ENCODE data around the gene NUP50. TPM values are rescaled to one million over a fixed set of nuclear protein-coding genes. Genes with fewer than 3 reads are reported as not detected.
A peak's percentile ranks its signal among the peaks of the same experiment; 100 is the strongest.

NUP50 gene
- total RNA-seq, 1 experiment from 2014 or later = 128 TPM

- Mint-ChIP-seq H3K4me1 (ENCODE audit: low read depth, unreplicated experiment) (peaks cover 21% of the 10 kb centered on the region), H3K9me3 (ENCODE audit: unreplicated experiment) (no peaks in the 10 kb centered on the region), H3K27me3 (ENCODE audit: insufficient read depth, unreplicated experiment) (no peaks in the 10 kb centered on the region), H3K36me3 (ENCODE audit: insufficient read depth, unreplicated experiment) (peaks cover 5% of the 10 kb centered on the region), H3K4me3 (ENCODE audit: unreplicated experiment) (no peak overlapping the region), H3K27ac (ENCODE audit: unreplicated experiment) (no peak overlapping the region)
- no peaks in the 10 kb centered on the region for H3K9me3 ChIP-seq
- TF ChIP-seq, protein P1, sequence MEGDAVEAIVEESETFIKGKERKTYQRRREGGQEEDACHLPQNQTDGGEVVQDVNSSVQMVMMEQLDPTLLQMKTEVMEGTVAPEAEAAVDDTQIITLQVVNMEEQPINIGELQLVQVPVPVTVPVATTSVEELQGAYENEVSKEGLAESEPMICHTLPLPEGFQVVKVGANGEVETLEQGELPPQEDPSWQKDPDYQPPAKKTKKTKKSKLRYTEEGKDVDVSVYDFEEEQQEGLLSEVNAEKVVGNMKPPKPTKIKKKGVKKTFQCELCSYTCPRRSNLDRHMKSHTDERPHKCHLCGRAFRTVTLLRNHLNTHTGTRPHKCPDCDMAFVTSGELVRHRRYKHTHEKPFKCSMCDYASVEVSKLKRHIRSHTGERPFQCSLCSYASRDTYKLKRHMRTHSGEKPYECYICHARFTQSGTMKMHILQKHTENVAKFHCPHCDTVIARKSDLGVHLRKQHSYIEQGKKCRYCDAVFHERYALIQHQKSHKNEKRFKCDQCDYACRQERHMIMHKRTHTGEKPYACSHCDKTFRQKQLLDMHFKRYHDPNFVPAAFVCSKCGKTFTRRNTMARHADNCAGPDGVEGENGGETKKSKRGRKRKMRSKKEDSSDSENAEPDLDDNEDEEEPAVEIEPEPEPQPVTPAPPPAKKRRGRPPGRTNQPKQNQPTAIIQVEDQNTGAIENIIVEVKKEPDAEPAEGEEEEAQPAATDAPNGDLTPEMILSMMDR (IDR thresholded peaks at IDR 0.05; ENCODE audit: insufficient read depth in 1 of 2, low read depth in 1 of 2, low read length in 1 of 2, severe bottlenecking in 1 of 2, unreplicated experiment in 1 of 2) = no peak
- no peaks in the 10 kb centered on the region; the same call in 1 of the 2 replicates for H3K36me3 ChIP-seq (ENCODE audit: control insufficient read depth, insufficient read depth, low read length)
- H3K4me1 ChIP-seq = peaks cover 20% of the 10 kb centered on the region
- H3K27me3 ChIP-seq (replicated peaks; ENCODE audit: control insufficient read depth, insufficient read depth, low read length) = no peaks in the 10 kb centered on the region
- no peak for DNase-seq
- intact Hi-C loops (cut with micrococcal nuclease; ENCODE audit: unreplicated experiment) = loop anchor here (10.0 kb wide), 1 partner anchor 92 kb away; no protein-coding TSS in a partner anchor
- H3K4me3 ChIP-seq (ENCODE audit: low read depth, low read length) = no peak overlapping the region
- ChIA-PET CTCF (no interaction called here), POLR2A (no interaction called here)
- BruUV-seq (replicated peaks) = TSS peak; percentile 18
These were observed 32.6 kb downstream of the NUP50 start for GRCh38 chr22:45196308-45196707.

DNA sequence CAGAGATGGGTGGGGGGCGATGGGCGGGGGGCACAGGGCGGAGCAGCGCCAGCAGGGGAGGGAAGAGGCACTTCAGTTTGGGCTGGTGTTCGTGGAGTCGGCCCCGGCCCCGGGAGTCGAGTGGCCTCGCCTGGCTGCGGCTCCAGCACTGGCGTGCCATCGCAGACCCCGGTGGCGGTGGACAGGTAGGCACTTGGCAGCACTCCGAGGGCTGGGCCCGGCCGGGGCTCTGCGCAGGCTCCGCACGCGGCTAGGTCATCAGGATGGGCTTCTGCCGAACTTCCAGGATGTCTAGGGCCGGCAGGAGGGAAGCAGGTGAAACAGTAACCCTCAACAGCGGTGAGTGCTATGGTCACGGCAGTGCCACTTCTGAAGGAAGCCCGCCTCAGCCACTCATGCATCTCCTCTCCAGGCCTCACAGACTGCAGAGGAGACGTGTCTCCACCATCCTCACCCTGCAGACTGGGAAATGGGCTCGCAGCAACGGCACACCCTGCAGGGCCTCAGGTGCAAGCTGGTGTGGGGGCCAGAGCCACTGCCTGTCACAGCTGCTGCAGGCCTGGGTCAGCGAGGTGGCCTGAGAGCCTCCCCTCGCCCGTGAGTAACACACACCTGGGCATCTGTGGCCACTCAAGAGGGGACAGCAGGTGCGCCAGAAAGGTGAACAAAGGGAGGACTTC, 33.3 kb downstream of the NUP50 start:
- CTCF ChIA-PET = no interaction called here

GRCh38 chr22:45197606-45198462, 34.1 kb downstream of the NUP50 start:
- H3K4me1 Mint-ChIP-seq (ENCODE audit: low read depth, unreplicated experiment) = peaks cover 21% of the 10 kb centered on the region
- CTCF ChIA-PET = no interaction called here
- H3K9me3 Mint-ChIP-seq (ENCODE audit: unreplicated experiment) = no peaks in the 10 kb centered on the region
- H3K27ac Mint-ChIP-seq (ENCODE audit: unreplicated experiment) = no peak overlapping the region
- Histone ChIP-seq H3K36me3 (ENCODE audit: control insufficient read depth, insufficient read depth, low read length) (no peaks in the 10 kb centered on the region; the same call in 1 of the 2 replicates), H3K27me3 (replicated peaks; ENCODE audit: control insufficient read depth, insufficient read depth, low read length) (no peaks in the 10 kb centered on the region), H3K4me3 (ENCODE audit: low read depth, low read length) (no peak overlapping the region), H3K9me3 (no peaks in the 10 kb centered on the region), H3K4me1 (peaks cover 28% of the 10 kb centered on the region)
- POLR2A ChIA-PET = no interaction called here
- H3K36me3 Mint-ChIP-seq (ENCODE audit: insufficient read depth, unreplicated experiment) = no peaks in the 10 kb centered on the region
- no peak overlapping the region for H3K4me3 Mint-ChIP-seq (ENCODE audit: unreplicated experiment)
- TF ChIP-seq, protein P1 (IDR thresholded peaks at IDR 0.05; ENCODE audit: insufficient read depth in 1 of 2, low read depth in 1 of 2, low read length in 1 of 2, severe bottlenecking in 1 of 2, unreplicated experiment in 1 of 2) = no peak
- H3K27me3 Mint-ChIP-seq (ENCODE audit: insufficient read depth, unreplicated experiment) = no peaks in the 10 kb centered on the region
- no TSS peak for BruUV-seq (replicated peaks)
- no peak for DNase-seq
- intact Hi-C loops (cut with micrococcal nuclease; ENCODE audit: unreplicated experiment) = loop anchor here (10.0 kb wide), 1 partner anchor 93 kb away; no protein-coding TSS in a partner anchor

More for the DNA sequence above, 33.3 kb downstream of the NUP50 start:
- H3K27ac Mint-ChIP-seq (ENCODE audit: unreplicated experiment) = no peak overlapping the region
- H3K9me3 ChIP-seq = no peaks in the 10 kb centered on the region
- POLR2A ChIA-PET = no interaction called here
- H3K27me3 Mint-ChIP-seq (ENCODE audit: insufficient read depth, unreplicated experiment) = no peaks in the 10 kb centered on the region
- peaks cover 5% of the 10 kb centered on the region for H3K36me3 Mint-ChIP-seq (ENCODE audit: insufficient read depth, unreplicated experiment)
- no peaks in the 10 kb centered on the region; the same call in 1 of the 2 replicates for H3K36me3 ChIP-seq (ENCODE audit: control insufficient read depth, insufficient read depth, low read length)
- no peaks in the 10 kb centered on the region for H3K9me3 Mint-ChIP-seq (ENCODE audit: unreplicated experiment)
- BruUV-seq (replicated peaks) = no TSS peak
- DNase-seq = no peak
- H3K4me1 Mint-ChIP-seq (ENCODE audit: low read depth, unreplicated experiment) = peaks cover 28% of the 10 kb centered on the region
- TF ChIP-seq, protein P1 (IDR thresholded peaks at IDR 0.05; ENCODE audit: insufficient read depth in 1 of 2, low read depth in 1 of 2, low read length in 1 of 2, severe bottlenecking in 1 of 2, unreplicated experiment in 1 of 2) = no peak
- H3K4me3 Mint-ChIP-seq (ENCODE audit: unreplicated experiment) = no peak overlapping the region
- peaks cover 27% of the 10 kb centered on the region for H3K4me1 ChIP-seq
- no peaks in the 10 kb centered on the region for H3K27me3 ChIP-seq (replicated peaks; ENCODE audit: control insufficient read depth, insufficient read depth, low read length)
- intact Hi-C loops (cut with micrococcal nuclease; ENCODE audit: unreplicated experiment) = loop anchor here (10.0 kb wide), 1 partner anchor 92 kb away; no protein-coding TSS in a partner anchor
- no peak overlapping the region for H3K4me3 ChIP-seq (ENCODE audit: low read depth, low read length)

Data from Caco-2 (cell line).